Measurements from ENCODE around the gene SECISBP2L.

Gene SECISBP2L

DNA sequence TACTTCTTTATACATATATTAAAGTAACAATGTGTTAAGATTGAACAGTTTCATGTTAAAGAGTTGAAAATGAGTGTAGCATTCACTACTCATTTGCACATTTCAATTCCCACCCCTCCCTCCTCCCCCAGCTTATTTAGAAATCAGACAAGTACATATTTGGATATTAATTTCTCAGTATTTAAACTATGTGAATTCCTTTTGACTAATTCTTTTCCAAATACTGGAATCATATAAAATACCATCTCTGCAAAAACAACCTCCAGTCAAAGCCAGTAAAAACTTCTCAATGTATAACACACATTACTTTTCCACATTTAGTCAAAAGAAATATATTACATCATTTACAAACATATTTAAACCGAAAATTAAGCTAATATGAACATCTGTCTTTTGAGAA, 57.1 kb downstream of the SECISBP2L start:
- H3K4me2 ChIP-seq (ENCODE audit: low read depth, low read length, poor library complexity, severe bottlenecking): no peak overlapping the region
- TF ChIP-seq, protein P1, sequence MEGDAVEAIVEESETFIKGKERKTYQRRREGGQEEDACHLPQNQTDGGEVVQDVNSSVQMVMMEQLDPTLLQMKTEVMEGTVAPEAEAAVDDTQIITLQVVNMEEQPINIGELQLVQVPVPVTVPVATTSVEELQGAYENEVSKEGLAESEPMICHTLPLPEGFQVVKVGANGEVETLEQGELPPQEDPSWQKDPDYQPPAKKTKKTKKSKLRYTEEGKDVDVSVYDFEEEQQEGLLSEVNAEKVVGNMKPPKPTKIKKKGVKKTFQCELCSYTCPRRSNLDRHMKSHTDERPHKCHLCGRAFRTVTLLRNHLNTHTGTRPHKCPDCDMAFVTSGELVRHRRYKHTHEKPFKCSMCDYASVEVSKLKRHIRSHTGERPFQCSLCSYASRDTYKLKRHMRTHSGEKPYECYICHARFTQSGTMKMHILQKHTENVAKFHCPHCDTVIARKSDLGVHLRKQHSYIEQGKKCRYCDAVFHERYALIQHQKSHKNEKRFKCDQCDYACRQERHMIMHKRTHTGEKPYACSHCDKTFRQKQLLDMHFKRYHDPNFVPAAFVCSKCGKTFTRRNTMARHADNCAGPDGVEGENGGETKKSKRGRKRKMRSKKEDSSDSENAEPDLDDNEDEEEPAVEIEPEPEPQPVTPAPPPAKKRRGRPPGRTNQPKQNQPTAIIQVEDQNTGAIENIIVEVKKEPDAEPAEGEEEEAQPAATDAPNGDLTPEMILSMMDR (IDR thresholded peaks at IDR 0.05; ENCODE audit: insufficient read depth, low read length, poor library complexity, severe bottlenecking): no peak
- TF ChIP-seq EZH2phosphoT487 (conservative IDR thresholded peaks at IDR 0.05; ENCODE audit: low read length): no peak
- no peaks in the 10 kb centered on the region for H3K79me2 ChIP-seq (ENCODE audit: insufficient read depth, low read length)
- H3K4me3 ChIP-seq (ENCODE audit: insufficient read depth, low read length, poor library complexity, severe bottlenecking): no peak overlapping the region
- no peak overlapping the region for H3K9ac ChIP-seq (ENCODE audit: low read length)
- no peaks in the 10 kb centered on the region for H3K27me3 ChIP-seq (ENCODE audit: low read length)
- H3F3A ChIP-seq (ENCODE audit: insufficient read depth): no peaks in the 10 kb centered on the region
- no peaks in the 10 kb centered on the region for H3K9me3 ChIP-seq (ENCODE audit: insufficient read depth, low read length)
- H2AFZ ChIP-seq (ENCODE audit: low read depth, low read length, severe bottlenecking): no peak overlapping the region
- H3K36me3 ChIP-seq (ENCODE audit: low read length): no peaks in the 10 kb centered on the region
- no peak overlapping the region for H3K27ac ChIP-seq (ENCODE audit: low read depth, low read length)
- no peaks in the 10 kb centered on the region for H4K20me1 ChIP-seq (ENCODE audit: low read depth, low read length)
- no peaks in the 10 kb centered on the region for H3K9me2 ChIP-seq (replicated peaks; ENCODE audit: insufficient read depth, low read length)

DNA sequence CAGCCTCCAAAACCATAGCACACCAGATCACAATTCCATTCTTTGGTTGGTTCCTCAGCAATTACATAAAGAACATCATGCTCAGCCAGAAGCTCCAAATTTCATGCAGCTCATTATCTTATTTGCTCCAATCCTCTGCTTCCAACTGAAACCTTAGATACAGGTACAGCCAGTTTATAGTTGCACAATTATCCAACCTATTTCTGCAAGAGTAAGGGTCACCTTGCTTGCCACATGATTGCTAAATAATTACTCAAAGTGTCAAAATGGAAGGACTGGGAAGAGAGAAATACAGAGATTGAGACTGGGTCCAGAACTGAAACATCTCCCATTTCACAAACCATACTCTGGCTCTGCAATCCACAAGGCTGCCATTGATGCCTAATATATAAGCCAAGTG, 59.1 kb downstream of the SECISBP2L start:
- H2AFZ ChIP-seq (ENCODE audit: low read depth, low read length, severe bottlenecking): no peak overlapping the region
- no peak overlapping the region for H3K9ac ChIP-seq (ENCODE audit: low read length)
- no peaks in the 10 kb centered on the region for H3K9me3 ChIP-seq (ENCODE audit: insufficient read depth, low read length)
- H3K4me3 ChIP-seq (ENCODE audit: insufficient read depth, low read length, poor library complexity, severe bottlenecking): no peak overlapping the region
- no peaks in the 10 kb centered on the region for H3K79me2 ChIP-seq (ENCODE audit: insufficient read depth, low read length)
- H4K20me1 ChIP-seq (ENCODE audit: low read depth, low read length): no peaks in the 10 kb centered on the region
- H3K4me2 ChIP-seq (ENCODE audit: low read depth, low read length, poor library complexity, severe bottlenecking): no peak overlapping the region
- no peaks in the 10 kb centered on the region for H3F3A ChIP-seq (ENCODE audit: insufficient read depth)
- no peak overlapping the region for H3K27ac ChIP-seq (ENCODE audit: low read depth, low read length)
- no peaks in the 10 kb centered on the region for H3K27me3 ChIP-seq (ENCODE audit: low read length)
- no peaks in the 10 kb centered on the region for H3K9me2 ChIP-seq (replicated peaks; ENCODE audit: insufficient read depth, low read length)
- H3K36me3 ChIP-seq (ENCODE audit: low read length): no peaks in the 10 kb centered on the region
- TF ChIP-seq, protein P1 (IDR thresholded peaks at IDR 0.05; ENCODE audit: insufficient read depth, low read length, poor library complexity, severe bottlenecking): no peak
- no peak for TF ChIP-seq EZH2phosphoT487 (conservative IDR thresholded peaks at IDR 0.05; ENCODE audit: low read length)

- no peaks in the 10 kb centered on the region for H3K36me3 ChIP-seq (ENCODE audit: low read length)
- no peaks in the 10 kb centered on the region for H3K9me3 ChIP-seq (ENCODE audit: insufficient read depth, low read length)
- no peaks in the 10 kb centered on the region for H3F3A ChIP-seq (ENCODE audit: insufficient read depth)
- no peaks in the 10 kb centered on the region for H3K27me3 ChIP-seq (ENCODE audit: low read length)
- TF ChIP-seq, protein P1 (IDR thresholded peaks at IDR 0.05; ENCODE audit: insufficient read depth, low read length, poor library complexity, severe bottlenecking): no peak
- no peak for TF ChIP-seq EZH2phosphoT487 (conservative IDR thresholded peaks at IDR 0.05; ENCODE audit: low read length)
- no peaks in the 10 kb centered on the region for H3K9me2 ChIP-seq (replicated peaks; ENCODE audit: insufficient read depth, low read length)
- H2AFZ ChIP-seq (ENCODE audit: low read depth, low read length, severe bottlenecking): no peak overlapping the region
- no peak overlapping the region for H3K4me3 ChIP-seq (ENCODE audit: insufficient read depth, low read length, poor library complexity, severe bottlenecking)
- H3K4me2 ChIP-seq (ENCODE audit: low read depth, low read length, poor library complexity, severe bottlenecking): no peak overlapping the region
- H3K27ac ChIP-seq (ENCODE audit: low read depth, low read length): no peak overlapping the region
- no peak overlapping the region for H3K9ac ChIP-seq (ENCODE audit: low read length)
- no peaks in the 10 kb centered on the region for H4K20me1 ChIP-seq (ENCODE audit: low read depth, low read length)
- H3K79me2 ChIP-seq (ENCODE audit: insufficient read depth, low read length): no peaks in the 10 kb centered on the region
Measured at GRCh38 chr15:48986240-48986639, 60.0 kb downstream of the SECISBP2L start.
